HepG2 (cell line): ENCODE data around the gene SEPTIN2. TPM values are rescaled to one million over a fixed set of nuclear protein-coding genes. Genes with fewer than 3 reads are reported as not detected.

Experiments
- HMGA1 ChIP-seq: sonication (generic); formaldehyde crosslinking; conservative IDR thresholded peaks from 2 replicates; pipeline ENCODE4 v1.4.0; 2020; ENCODE audit warnings: missing genetic modification reagents
- HNF4A ChIP-seq: sonication (generic); formaldehyde crosslinking; IDR thresholded peaks from 2 replicates; pipeline ENCODE4 v1.4.0; 2020; ENCODE audit warnings: missing genetic modification reagents
- KAT8 ChIP-seq: IDR thresholded peaks from 2 replicates; pipeline ENCODE4 v1.6.1; 2016; ENCODE audit warnings: missing genetic modification reagents, missing compliant biosample characterization
- MAFF ChIP-seq: IDR thresholded peaks from 2 replicates; pipeline ENCODE4 v1.6.1; 2011; ENCODE audit warnings: low read depth, low read length, improper control_type of control experiment
- MIER3 ChIP-seq: IDR thresholded peaks from 2 replicates; pipeline ENCODE4 v1.6.1; 2016; ENCODE audit warnings: missing compliant biosample characterization, borderline replicate concordance
- NFE2L2 ChIP-seq: fragments of 150-350 bp; IDR thresholded peaks from 2 replicates; pipeline ENCODE4 v1.6.1; 2014; ENCODE audit warnings: low read length
- PAWR ChIP-seq: sonication (generic); formaldehyde crosslinking; IDR thresholded peaks from 2 replicates; pipeline ENCODE4 v1.4.0; 2020; ENCODE audit warnings: missing genetic modification reagents, mild to moderate bottlenecking, borderline replicate concordance
- RBM22 ChIP-seq: fragments of 200-400 bp; formaldehyde crosslinking; optimal IDR thresholded peaks from 2 replicates; pipeline ENCODE3; 2017; ENCODE audit warnings: mild to moderate bottlenecking, low read length, moderate library complexity
- SIX4 ChIP-seq: sonication (generic); formaldehyde crosslinking; IDR thresholded peaks from 2 replicates; pipeline ENCODE4 v1.4.0; 2020; ENCODE audit warnings: missing genetic modification reagents
- ZNF335 ChIP-seq: sonication (generic); formaldehyde crosslinking; IDR thresholded peaks from 2 replicates; pipeline ENCODE4 v1.4.0; 2020; ENCODE audit warnings: missing genetic modification reagents
- ZNF660 ChIP-seq: sonication (generic); formaldehyde crosslinking; IDR thresholded peaks from 2 replicates; pipeline ENCODE4 v1.5.1; 2020; ENCODE audit warnings: mild to moderate bottlenecking, low read depth, missing genetic modification reagents, borderline replicate concordance
- ZNF670 ChIP-seq: sonication (generic); formaldehyde crosslinking; IDR thresholded peaks from 2 replicates; pipeline ENCODE4 v1.8.0; 2022; ENCODE audit warnings: mild to moderate bottlenecking, missing genetic modification reagents, borderline replicate concordance
- ZNF766 ChIP-seq: sonication (generic); formaldehyde crosslinking; IDR thresholded peaks from 2 replicates; pipeline ENCODE4 v1.5.0; 2020; ENCODE audit warnings: missing genetic modification reagents, borderline replicate concordance
- ZNF772 ChIP-seq: sonication (generic); formaldehyde crosslinking; IDR thresholded peaks from 2 replicates; pipeline ENCODE4 v1.5.0; 2020; ENCODE audit warnings: mild to moderate bottlenecking, missing genetic modification reagents
- ZSCAN21 ChIP-seq: sonication (generic); formaldehyde crosslinking; IDR thresholded peaks from 2 replicates; pipeline ENCODE4 v1.8.0; 2022; ENCODE audit warnings: mild to moderate bottlenecking, missing genetic modification reagents, moderate library complexity, borderline replicate concordance
- polyA plus RNA-seq, 8 experiments: library from polyadenylated mRNA; depleted of rRNA in 3 of 8; stranded (reverse) in 7 of 8; unstranded in 1 of 8; fragments of >200 nt; fragmentation: Illumina TruSeq in 4 of 8; extraction: Trizol in 4 of 8; gene quantifications; 2 replicates each; pipeline versions ENCODE4 v1.2.1 to v1.2.3, GENCODE V29; 2011 to 2016; ENCODE audit warnings: low read depth in 4 of 8, missing spikeins in 1 of 8, mixed read lengths in 1 of 8; ENCODE audit not compliant: insufficient read depth in 1 of 8
- total RNA-seq, 5 experiments: library from RNA; depleted of rRNA; stranded (reverse); fragments of >200 nt; fragmentation: Illumina TruSeq; extraction: Trizol; gene quantifications; 2 replicates each; pipeline ENCODE4 v1.2.3, GENCODE V29; 2016; ENCODE audit warnings: low read depth in 1 of 5
- TF ChIP-seq, protein P1 (sequence below): IDR thresholded peaks from 2 replicates; pipeline ENCODE4 v1.6.1; 2016; ENCODE audit warnings: low read depth, missing genetic modification reagents, missing compliant biosample characterization
- TF ChIP-seq, protein P2 (sequence below): sonication (generic); formaldehyde crosslinking; IDR thresholded peaks from 2 replicates; pipeline ENCODE4 v1.8.1; 2023; ENCODE audit warnings: mild to moderate bottlenecking, missing genetic modification reagents
- TF ChIP-seq, protein P3 (sequence below): sonication (generic); formaldehyde crosslinking; IDR thresholded peaks from 2 replicates; pipeline ENCODE4 v1.4.0; 2020; ENCODE audit warnings: mild to moderate bottlenecking, missing genetic modification reagents
- TF ChIP-seq, protein P4 (sequence below): sonication (generic); formaldehyde crosslinking; conservative IDR thresholded peaks from 2 replicates; pipeline ENCODE4 v1.4.0; 2020; ENCODE audit warnings: missing genetic modification reagents

SEPTIN2 gene
- total and polyA plus RNA-seq, 2 of the 13 experiments (the other 11 are each of a cell fraction or from before 2014, with no cell fraction given): 493 to 733 TPM

DNA sequence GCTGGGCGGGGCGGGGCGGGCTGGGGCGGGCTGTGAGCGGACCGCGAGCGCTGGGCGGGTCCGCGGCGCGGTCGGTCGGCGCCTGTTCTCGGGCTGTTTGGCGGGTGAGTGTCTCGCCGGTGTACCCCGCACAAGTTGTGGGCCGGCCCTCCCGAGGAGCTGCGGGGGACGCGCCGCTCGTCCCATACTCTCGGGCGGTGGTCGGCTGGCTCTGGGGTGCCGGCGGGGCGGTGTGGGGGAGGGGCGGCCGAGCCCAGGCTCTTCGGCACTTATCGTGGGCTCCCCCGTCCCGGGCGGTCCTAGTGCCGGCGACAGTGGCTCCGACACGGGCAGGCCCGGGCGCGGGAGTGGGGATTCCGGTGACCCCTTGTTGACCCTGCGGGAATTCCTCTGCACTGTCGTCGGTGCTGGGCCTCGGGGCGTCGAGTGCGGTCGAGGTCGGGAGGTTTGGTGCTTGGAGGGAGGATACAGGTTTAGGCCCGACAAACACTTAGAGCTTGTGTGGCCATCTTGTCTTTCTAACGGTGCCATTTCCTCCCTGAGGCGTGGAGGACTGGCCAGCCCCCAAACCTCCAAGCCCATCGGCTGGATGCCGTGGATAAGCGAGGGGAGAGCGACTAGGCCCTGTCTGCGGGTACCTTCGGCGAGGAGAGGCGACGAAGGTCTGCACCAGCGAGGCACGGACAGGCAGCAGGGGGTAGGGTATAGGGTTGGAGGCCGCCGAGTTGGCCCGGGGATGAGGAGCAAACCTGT is at the start of gene SEPTIN2 (continued):
- no peak for TF ChIP-seq ZNF660 (CRISPR knock-in tag)
- TF ChIP-seq, protein P1, sequence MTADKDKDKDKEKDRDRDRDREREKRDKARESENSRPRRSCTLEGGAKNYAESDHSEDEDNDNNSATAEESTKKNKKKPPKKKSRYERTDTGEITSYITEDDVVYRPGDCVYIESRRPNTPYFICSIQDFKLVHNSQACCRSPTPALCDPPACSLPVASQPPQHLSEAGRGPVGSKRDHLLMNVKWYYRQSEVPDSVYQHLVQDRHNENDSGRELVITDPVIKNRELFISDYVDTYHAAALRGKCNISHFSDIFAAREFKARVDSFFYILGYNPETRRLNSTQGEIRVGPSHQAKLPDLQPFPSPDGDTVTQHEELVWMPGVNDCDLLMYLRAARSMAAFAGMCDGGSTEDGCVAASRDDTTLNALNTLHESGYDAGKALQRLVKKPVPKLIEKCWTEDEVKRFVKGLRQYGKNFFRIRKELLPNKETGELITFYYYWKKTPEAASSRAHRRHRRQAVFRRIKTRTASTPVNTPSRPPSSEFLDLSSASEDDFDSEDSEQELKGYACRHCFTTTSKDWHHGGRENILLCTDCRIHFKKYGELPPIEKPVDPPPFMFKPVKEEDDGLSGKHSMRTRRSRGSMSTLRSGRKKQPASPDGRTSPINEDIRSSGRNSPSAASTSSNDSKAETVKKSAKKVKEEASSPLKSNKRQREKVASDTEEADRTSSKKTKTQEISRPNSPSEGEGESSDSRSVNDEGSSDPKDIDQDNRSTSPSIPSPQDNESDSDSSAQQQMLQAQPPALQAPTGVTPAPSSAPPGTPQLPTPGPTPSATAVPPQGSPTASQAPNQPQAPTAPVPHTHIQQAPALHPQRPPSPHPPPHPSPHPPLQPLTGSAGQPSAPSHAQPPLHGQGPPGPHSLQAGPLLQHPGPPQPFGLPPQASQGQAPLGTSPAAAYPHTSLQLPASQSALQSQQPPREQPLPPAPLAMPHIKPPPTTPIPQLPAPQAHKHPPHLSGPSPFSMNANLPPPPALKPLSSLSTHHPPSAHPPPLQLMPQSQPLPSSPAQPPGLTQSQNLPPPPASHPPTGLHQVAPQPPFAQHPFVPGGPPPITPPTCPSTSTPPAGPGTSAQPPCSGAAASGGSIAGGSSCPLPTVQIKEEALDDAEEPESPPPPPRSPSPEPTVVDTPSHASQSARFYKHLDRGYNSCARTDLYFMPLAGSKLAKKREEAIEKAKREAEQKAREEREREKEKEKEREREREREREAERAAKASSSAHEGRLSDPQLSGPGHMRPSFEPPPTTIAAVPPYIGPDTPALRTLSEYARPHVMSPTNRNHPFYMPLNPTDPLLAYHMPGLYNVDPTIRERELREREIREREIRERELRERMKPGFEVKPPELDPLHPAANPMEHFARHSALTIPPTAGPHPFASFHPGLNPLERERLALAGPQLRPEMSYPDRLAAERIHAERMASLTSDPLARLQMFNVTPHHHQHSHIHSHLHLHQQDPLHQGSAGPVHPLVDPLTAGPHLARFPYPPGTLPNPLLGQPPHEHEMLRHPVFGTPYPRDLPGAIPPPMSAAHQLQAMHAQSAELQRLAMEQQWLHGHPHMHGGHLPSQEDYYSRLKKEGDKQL (CRISPR knock-in tag): no peak
- TF ChIP-seq NFE2L2: no peak
- no peak for TF ChIP-seq MAFF
- TF ChIP-seq SIX4 (CRISPR knock-in tag): no peak
- TF ChIP-seq, protein P2, sequence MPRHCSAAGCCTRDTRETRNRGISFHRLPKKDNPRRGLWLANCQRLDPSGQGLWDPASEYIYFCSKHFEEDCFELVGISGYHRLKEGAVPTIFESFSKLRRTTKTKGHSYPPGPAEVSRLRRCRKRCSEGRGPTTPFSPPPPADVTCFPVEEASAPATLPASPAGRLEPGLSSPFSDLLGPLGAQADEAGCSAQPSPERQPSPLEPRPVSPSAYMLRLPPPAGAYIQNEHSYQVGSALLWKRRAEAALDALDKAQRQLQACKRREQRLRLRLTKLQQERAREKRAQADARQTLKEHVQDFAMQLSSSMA (CRISPR knock-in tag): no peak; the same call in 1 of the 2 replicates
- no peak for TF ChIP-seq HMGA1 (CRISPR knock-in tag)
- TF ChIP-seq, protein P3, sequence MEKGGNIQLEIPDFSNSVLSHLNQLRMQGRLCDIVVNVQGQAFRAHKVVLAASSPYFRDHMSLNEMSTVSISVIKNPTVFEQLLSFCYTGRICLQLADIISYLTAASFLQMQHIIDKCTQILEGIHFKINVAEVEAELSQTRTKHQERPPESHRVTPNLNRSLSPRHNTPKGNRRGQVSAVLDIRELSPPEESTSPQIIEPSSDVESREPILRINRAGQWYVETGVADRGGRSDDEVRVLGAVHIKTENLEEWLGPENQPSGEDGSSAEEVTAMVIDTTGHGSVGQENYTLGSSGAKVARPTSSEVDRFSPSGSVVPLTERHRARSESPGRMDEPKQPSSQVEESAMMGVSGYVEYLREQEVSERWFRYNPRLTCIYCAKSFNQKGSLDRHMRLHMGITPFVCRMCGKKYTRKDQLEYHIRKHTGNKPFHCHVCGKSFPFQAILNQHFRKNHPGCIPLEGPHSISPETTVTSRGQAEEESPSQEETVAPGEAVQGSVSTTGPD (CRISPR knock-in tag): no peak
- TF ChIP-seq MIER3 (CRISPR knock-in tag): no peak
- TF ChIP-seq PAWR (CRISPR knock-in tag): peak; percentile 84; the same call in 1 of the 2 replicates
- TF ChIP-seq, protein P4, sequence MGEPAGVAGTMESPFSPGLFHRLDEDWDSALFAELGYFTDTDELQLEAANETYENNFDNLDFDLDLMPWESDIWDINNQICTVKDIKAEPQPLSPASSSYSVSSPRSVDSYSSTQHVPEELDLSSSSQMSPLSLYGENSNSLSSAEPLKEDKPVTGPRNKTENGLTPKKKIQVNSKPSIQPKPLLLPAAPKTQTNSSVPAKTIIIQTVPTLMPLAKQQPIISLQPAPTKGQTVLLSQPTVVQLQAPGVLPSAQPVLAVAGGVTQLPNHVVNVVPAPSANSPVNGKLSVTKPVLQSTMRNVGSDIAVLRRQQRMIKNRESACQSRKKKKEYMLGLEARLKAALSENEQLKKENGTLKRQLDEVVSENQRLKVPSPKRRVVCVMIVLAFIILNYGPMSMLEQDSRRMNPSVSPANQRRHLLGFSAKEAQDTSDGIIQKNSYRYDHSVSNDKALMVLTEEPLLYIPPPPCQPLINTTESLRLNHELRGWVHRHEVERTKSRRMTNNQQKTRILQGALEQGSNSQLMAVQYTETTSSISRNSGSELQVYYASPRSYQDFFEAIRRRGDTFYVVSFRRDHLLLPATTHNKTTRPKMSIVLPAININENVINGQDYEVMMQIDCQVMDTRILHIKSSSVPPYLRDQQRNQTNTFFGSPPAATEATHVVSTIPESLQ (CRISPR knock-in tag): no peak
- peak; percentile 36; the same call in 1 of the 2 replicates for TF ChIP-seq KAT8 (CRISPR knock-in tag)
- no peak for TF ChIP-seq RBM22
- no peak; the same call in none of the 2 replicates for TF ChIP-seq ZSCAN21 (CRISPR knock-in tag)
- TF ChIP-seq ZNF772 (CRISPR knock-in tag): 0 out of 2 replicates have a peak, but pooled peaks have one; percentile 89
- peak; percentile 29; the same call in 1 of the 2 replicates for TF ChIP-seq HNF4A (CRISPR knock-in tag)
- TF ChIP-seq ZNF335 (CRISPR knock-in tag): no peak
- no peak for TF ChIP-seq ZNF670
- no peak; the same call in 1 of the 2 replicates for TF ChIP-seq ZNF766 (CRISPR knock-in tag)
